ENCODE results near the gene MED27. TPM values are rescaled to one million over a fixed set of nuclear protein-coding genes. Genes with fewer than 3 reads are reported as not detected.
A peak's percentile ranks its signal among the peaks of the same experiment; 100 is the strongest.

MED27 gene
- total and polyA plus RNA-seq, 5 donors from 2014 or later = 28.7 to 58.5 (median 45.9) TPM

GRCh38 chr9:132031467-132032237, 48.0 kb downstream of the MED27 start:
- H3K36me3 Mint-ChIP-seq = peaks cover 3% of the 10 kb centered on the region
- H3K9me3 Mint-ChIP-seq = no peaks in the 10 kb centered on the region
- H3K4me3 ChIP-seq (ENCODE audit: low read depth, low read length) = no peak overlapping the region
- H3K9me3 ChIP-seq (ENCODE audit: control insufficient read depth in 2 of 2, low read length in 2 of 2) = no peaks in the 10 kb centered on the region
- H3K4me1 ChIP-seq (ENCODE audit: control insufficient read depth, insufficient read depth, low read length, poor library complexity, severe bottlenecking) = no peaks in the 10 kb centered on the region
- H3K27me3 Mint-ChIP-seq = no peaks in the 10 kb centered on the region
- no peaks in the 10 kb centered on the region for H3K36me3 ChIP-seq (ENCODE audit: control insufficient read depth, insufficient read depth, low read length)
- H3K27me3 ChIP-seq (ENCODE audit: control insufficient read depth, insufficient read depth, low read length) = no peaks in the 10 kb centered on the region
- no peak for DNase-seq
- H3K4me3 Mint-ChIP-seq = no peak overlapping the region
- no peak for ATAC-seq (ENCODE audit: low read depth in 2 of 2)
- H3K27ac ChIP-seq (ENCODE audit: insufficient read depth, low read length, poor library complexity, severe bottlenecking) = no peak overlapping the region
- H3K27ac Mint-ChIP-seq = no peak overlapping the region
- H3K4me1 Mint-ChIP-seq = peaks cover 38 to 55% (median 45%) of the 10 kb centered on the region in 4 donors

DNA sequence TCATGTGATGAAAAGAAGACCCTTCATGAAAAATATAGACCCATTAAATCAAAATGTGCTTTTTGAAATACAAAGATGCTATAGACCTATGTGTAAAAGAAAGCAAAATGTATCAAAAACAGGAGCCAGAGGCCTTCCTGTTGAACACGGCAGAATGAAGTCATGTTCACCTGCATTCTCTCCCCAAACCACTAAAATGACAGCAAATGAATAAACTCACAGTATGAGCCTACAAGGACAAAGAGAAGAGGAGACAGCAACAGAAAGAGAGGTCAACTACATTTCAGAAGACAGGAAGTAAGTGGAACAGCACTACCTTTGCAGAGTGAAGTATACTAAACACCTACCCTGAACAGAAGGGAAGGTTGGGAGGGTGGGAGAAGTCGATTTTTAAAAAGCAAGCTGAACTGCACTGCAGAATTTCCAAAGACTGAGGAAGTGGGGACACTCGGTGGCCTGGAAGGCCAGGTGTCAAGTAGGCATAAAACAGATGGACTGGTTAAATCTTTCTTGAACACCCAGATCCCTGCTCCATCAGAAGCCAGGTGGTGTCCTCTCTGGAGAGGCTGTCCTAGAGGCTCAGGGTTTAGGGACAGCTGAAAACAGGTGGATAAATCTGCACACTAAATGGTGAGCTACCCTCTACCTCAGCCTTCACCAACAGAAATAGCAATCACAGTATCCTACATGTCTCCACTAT, 48.9 kb downstream of the MED27 start:
- peaks cover 33 to 54% (median 43%) of the 10 kb centered on the region in 4 donors for H3K4me1 Mint-ChIP-seq
- H3K27ac Mint-ChIP-seq = peak overlapping the region in 2 of 3 donors; percentile 9 to 18
- H3K9me3 ChIP-seq (ENCODE audit: control insufficient read depth in 2 of 2, low read length in 2 of 2) = no peaks in the 10 kb centered on the region
- H3K27ac ChIP-seq (ENCODE audit: insufficient read depth, low read length, poor library complexity, severe bottlenecking) = no peak overlapping the region
- no peaks in the 10 kb centered on the region for H3K36me3 ChIP-seq (ENCODE audit: control insufficient read depth, insufficient read depth, low read length)
- no peak for ATAC-seq (ENCODE audit: low read depth in 2 of 2)
- H3K27me3 ChIP-seq (ENCODE audit: control insufficient read depth, insufficient read depth, low read length) = no peaks in the 10 kb centered on the region
- H3K27me3 Mint-ChIP-seq = no peaks in the 10 kb centered on the region
- H3K4me3 Mint-ChIP-seq = no peak overlapping the region
- H3K9me3 Mint-ChIP-seq = no peaks in the 10 kb centered on the region
- H3K4me3 ChIP-seq (ENCODE audit: low read depth, low read length) = no peak overlapping the region
- H3K4me1 ChIP-seq (ENCODE audit: control insufficient read depth, insufficient read depth, low read length, poor library complexity, severe bottlenecking) = no peaks in the 10 kb centered on the region
- DNase-seq = no peak
- H3K36me3 Mint-ChIP-seq = peaks cover 6% of the 10 kb centered on the region

- Histone ChIP-seq H3K4me3 (ENCODE audit: low read depth, low read length) (no peak overlapping the region), H3K9me3 (ENCODE audit: control insufficient read depth in 2 of 2, low read length in 2 of 2) (no peaks in the 10 kb centered on the region), H3K4me1 (ENCODE audit: control insufficient read depth, insufficient read depth, low read length, poor library complexity, severe bottlenecking) (no peaks in the 10 kb centered on the region), H3K27ac (ENCODE audit: insufficient read depth, low read length, poor library complexity, severe bottlenecking) (no peak overlapping the region), H3K36me3 (ENCODE audit: control insufficient read depth, insufficient read depth, low read length) (no peaks in the 10 kb centered on the region), H3K27me3 (ENCODE audit: control insufficient read depth, insufficient read depth, low read length) (no peaks in the 10 kb centered on the region)
- no peak for DNase-seq
- H3K27ac Mint-ChIP-seq = peak overlapping the region in 1 of 3 donors; percentile 14
- H3K36me3 Mint-ChIP-seq = peaks cover 6% of the 10 kb centered on the region
- H3K9me3 Mint-ChIP-seq = no peaks in the 10 kb centered on the region
- no peak for ATAC-seq (ENCODE audit: low read depth in 2 of 2)
- no peaks in the 10 kb centered on the region for H3K27me3 Mint-ChIP-seq
- H3K4me1 Mint-ChIP-seq = peaks cover 15 to 44% (median 36%) of the 10 kb centered on the region in 4 donors
- H3K4me3 Mint-ChIP-seq = no peak overlapping the region
Observed at GRCh38 chr9:132027752-132028663, 51.7 kb downstream of the MED27 start.

DNA sequence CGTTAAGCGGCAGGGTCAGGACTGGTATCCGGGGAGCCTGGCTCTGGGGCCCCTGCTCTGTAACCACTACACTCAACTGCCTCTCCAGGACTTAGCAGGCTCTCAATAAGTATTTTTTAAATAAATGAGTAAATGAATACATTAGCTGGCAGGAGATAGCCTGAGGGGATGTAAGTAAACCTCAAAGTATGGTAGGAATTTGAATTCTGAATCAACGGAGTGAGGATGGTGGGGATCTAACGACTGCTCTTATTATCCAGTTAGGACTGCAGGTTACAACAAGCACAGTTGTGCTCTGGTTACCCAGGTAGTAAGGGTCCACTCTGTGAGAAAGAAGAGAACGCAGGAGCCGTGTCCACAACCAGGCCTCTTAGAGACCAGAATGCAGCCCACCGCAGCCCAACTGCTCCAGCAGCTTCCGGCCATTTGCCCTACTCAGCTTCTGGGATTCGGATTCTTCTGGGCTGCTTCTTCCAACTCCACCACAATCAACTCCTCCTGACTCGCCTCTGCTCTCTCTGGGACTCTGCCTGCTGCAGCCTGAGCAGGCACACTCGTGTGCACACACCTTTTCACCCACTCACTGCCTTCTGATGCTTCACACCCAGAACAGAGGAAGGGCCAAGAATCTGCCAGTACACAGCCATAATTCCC, 52.6 kb downstream of the MED27 start:
- Mint-ChIP-seq H3K36me3 (peaks cover 6% of the 10 kb centered on the region), H3K4me1 (peaks cover 15 to 44% (median 30%) of the 10 kb centered on the region in 4 donors), H3K4me3 (no peak overlapping the region), H3K27ac (no peak overlapping the region), H3K9me3 (no peaks in the 10 kb centered on the region), H3K27me3 (no peaks in the 10 kb centered on the region)
- Histone ChIP-seq H3K9me3 (ENCODE audit: control insufficient read depth in 2 of 2, low read length in 2 of 2) (no peaks in the 10 kb centered on the region), H3K36me3 (ENCODE audit: control insufficient read depth, insufficient read depth, low read length) (no peaks in the 10 kb centered on the region), H3K27me3 (ENCODE audit: control insufficient read depth, insufficient read depth, low read length) (no peaks in the 10 kb centered on the region), H3K27ac (ENCODE audit: insufficient read depth, low read length, poor library complexity, severe bottlenecking) (no peak overlapping the region), H3K4me3 (ENCODE audit: low read depth, low read length) (no peak overlapping the region), H3K4me1 (ENCODE audit: control insufficient read depth, insufficient read depth, low read length, poor library complexity, severe bottlenecking) (no peaks in the 10 kb centered on the region)
- no peak for DNase-seq
- no peak for ATAC-seq (ENCODE audit: low read depth in 2 of 2)

DNA sequence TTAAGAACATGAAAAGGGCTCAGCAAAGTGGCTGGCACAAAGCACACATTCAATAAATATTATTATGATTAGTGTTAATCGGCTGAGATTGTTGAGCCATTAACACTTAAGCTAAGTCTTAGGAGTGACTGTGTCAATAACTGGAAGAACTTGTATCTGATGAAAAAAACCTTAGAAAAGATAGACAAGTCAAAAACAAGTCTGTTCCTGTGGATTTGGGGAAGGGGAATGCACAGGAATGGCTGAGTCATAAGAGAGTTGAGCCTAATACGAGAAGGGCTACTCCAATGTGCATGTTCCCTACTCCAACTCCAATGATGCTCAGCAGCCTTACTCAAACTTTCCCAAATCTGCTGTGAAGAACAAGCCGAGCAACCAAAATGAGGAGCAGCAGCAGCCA, 53.9 kb downstream of the MED27 start:
- Mint-ChIP-seq H3K36me3 (peaks cover 6% of the 10 kb centered on the region), H3K4me1 (peaks cover 15 to 47% (median 30%) of the 10 kb centered on the region in 4 donors), H3K4me3 (no peak overlapping the region), H3K9me3 (no peaks in the 10 kb centered on the region), H3K27ac (no peak overlapping the region), H3K27me3 (no peaks in the 10 kb centered on the region)
- Histone ChIP-seq H3K4me1 (ENCODE audit: control insufficient read depth, insufficient read depth, low read length, poor library complexity, severe bottlenecking) (no peaks in the 10 kb centered on the region), H3K27ac (ENCODE audit: insufficient read depth, low read length, poor library complexity, severe bottlenecking) (no peak overlapping the region), H3K36me3 (ENCODE audit: control insufficient read depth, insufficient read depth, low read length) (no peaks in the 10 kb centered on the region), H3K9me3 (ENCODE audit: control insufficient read depth in 2 of 2, low read length in 2 of 2) (no peaks in the 10 kb centered on the region), H3K4me3 (ENCODE audit: low read depth, low read length) (no peak overlapping the region), H3K27me3 (ENCODE audit: control insufficient read depth, insufficient read depth, low read length) (no peaks in the 10 kb centered on the region)
- DNase-seq (no peak), ATAC-seq (ENCODE audit: low read depth in 2 of 2) (no peak)

GRCh38 chr9:132024589-132024988, 55.1 kb downstream of the MED27 start:
- Histone ChIP-seq H3K9me3 (ENCODE audit: control insufficient read depth in 2 of 2, low read length in 2 of 2) (no peaks in the 10 kb centered on the region), H3K4me1 (ENCODE audit: control insufficient read depth, insufficient read depth, low read length, poor library complexity, severe bottlenecking) (no peaks in the 10 kb centered on the region), H3K36me3 (ENCODE audit: control insufficient read depth, insufficient read depth, low read length) (no peaks in the 10 kb centered on the region), H3K4me3 (ENCODE audit: low read depth, low read length) (no peak overlapping the region), H3K27me3 (ENCODE audit: control insufficient read depth, insufficient read depth, low read length) (no peaks in the 10 kb centered on the region), H3K27ac (ENCODE audit: insufficient read depth, low read length, poor library complexity, severe bottlenecking) (no peak overlapping the region)
- Mint-ChIP-seq H3K27ac (no peak overlapping the region), H3K27me3 (no peaks in the 10 kb centered on the region), H3K9me3 (no peaks in the 10 kb centered on the region), H3K4me1 (peaks cover 10 to 41% (median 26%) of the 10 kb centered on the region in 4 donors), H3K4me3 (no peak overlapping the region), H3K36me3 (peaks cover 6% of the 10 kb centered on the region)
- DNase-seq = no peak
- ATAC-seq (ENCODE audit: low read depth in 2 of 2) = no peak

Data from CD4-positive, CD25-positive, alpha-beta regulatory T cell (primary cell).